Measurements from ENCODE around the gene FAS.

The FAS gene

DNA sequence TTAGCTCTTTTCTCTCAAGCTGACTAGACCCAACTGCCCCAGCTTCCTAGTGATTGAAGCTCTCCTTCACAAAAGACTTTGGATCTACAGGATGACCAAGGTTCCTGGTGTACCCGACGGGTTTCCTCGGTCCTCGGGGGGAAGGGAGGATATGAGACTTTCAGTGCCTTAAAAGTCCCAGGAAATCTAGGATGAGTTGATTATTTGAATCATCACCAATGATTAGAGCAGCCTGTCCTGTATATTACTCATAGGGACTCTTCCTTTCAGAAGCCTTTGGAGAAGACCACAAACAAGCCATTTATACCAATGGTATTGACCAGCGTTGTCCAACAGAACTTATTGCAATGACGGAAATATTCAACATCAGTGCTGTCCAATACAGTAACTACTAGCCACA, 31.9 kb upstream of the FAS start (continued):
- TF ChIP-seq, protein P1, sequence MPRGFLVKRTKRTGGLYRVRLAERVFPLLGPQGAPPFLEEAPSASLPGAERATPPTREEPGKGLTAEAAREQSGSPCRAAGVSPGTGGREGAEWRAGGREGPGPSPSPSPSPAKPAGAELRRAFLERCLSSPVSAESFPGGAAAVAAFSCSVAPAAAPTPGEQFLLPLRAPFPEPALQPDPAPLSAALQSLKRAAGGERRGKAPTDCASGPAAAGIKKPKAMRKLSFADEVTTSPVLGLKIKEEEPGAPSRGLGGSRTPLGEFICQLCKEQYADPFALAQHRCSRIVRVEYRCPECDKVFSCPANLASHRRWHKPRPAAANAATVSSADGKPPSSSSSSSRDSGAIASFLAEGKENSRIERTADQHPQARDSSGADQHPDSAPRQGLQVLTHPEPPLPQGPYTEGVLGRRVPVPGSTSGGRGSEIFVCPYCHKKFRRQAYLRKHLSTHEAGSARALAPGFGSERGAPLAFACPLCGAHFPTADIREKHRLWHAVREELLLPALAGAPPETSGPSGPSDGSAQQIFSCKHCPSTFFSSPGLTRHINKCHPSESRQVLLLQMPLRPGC (tag by site-specific recombination; IDR thresholded peaks at IDR 0.05): no peak

GRCh38 chr10:88960802-88961201, 29.8 kb upstream of the FAS start:
- ChIA-PET CTCF (interaction anchor here (0.6 kb wide), 1 partner anchor 533 kb away, joined by 3 read pairs; no protein-coding TSS in a partner anchor), POLR2A (no interaction called here)
- TF ChIP-seq TRIM28 (IDR thresholded peaks at IDR 0.05; ENCODE audit: borderline replicate concordance, low read length) (no peak), ZNF423 (tag by site-specific recombination; IDR thresholded peaks at IDR 0.05) (no peak), ZNF670 (tag by site-specific recombination; IDR thresholded peaks at IDR 0.05; ENCODE audit: low read depth) (no peak), ZNF174 (tag by site-specific recombination; IDR thresholded peaks at IDR 0.05) (no peak), ZNF274 (IDR thresholded peaks at IDR 0.05; ENCODE audit: low read length) (no peak), ZNF274 (tag by site-specific recombination; IDR thresholded peaks at IDR 0.05; ENCODE audit: borderline replicate concordance) (no peak), ZFP37 (tag by site-specific recombination; IDR thresholded peaks at IDR 0.05) (no peak), KLF9 (tag by site-specific recombination; IDR thresholded peaks at IDR 0.05; ENCODE audit: low read depth) (no peak), ZNF707 (tag by site-specific recombination; IDR thresholded peaks at IDR 0.05) (no peak), ZNF791 (tag by site-specific recombination; IDR thresholded peaks at IDR 0.05) (no peak), PRDM1 (tag by site-specific recombination; IDR thresholded peaks at IDR 0.05) (no peak), ZNF701 (tag by site-specific recombination; IDR thresholded peaks at IDR 0.05) (no peak), YY1 (tag by site-specific recombination; IDR thresholded peaks at IDR 0.05) (no peak), GLIS1 (tag by site-specific recombination; IDR thresholded peaks at IDR 0.05) (no peak), HOXD13 (CRISPR knock-in tag; IDR thresholded peaks at IDR 0.05; ENCODE audit: borderline replicate concordance) (no peak), ZNF146 (tag by site-specific recombination; IDR thresholded peaks at IDR 0.05) (no peak), ZNF416 (tag by site-specific recombination; IDR thresholded peaks at IDR 0.05) (no peak), ZNF157 (tag by site-specific recombination; IDR thresholded peaks at IDR 0.05) (no peak), PATZ1 (tag by site-specific recombination; IDR thresholded peaks at IDR 0.05) (no peak)
- TF ChIP-seq, protein P2, sequence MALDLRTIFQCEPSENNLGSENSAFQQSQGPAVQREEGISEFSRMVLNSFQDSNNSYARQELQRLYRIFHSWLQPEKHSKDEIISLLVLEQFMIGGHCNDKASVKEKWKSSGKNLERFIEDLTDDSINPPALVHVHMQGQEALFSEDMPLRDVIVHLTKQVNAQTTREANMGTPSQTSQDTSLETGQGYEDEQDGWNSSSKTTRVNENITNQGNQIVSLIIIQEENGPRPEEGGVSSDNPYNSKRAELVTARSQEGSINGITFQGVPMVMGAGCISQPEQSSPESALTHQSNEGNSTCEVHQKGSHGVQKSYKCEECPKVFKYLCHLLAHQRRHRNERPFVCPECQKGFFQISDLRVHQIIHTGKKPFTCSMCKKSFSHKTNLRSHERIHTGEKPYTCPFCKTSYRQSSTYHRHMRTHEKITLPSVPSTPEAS (tag by site-specific recombination; IDR thresholded peaks at IDR 0.05): no peak
- Histone ChIP-seq H3K36me3 (ENCODE audit: control insufficient read depth in 2 of 2, insufficient read depth in 1 of 2, low read length in 2 of 2) (no peaks in the 10 kb centered on the region), H3K4me1 (ENCODE audit: control insufficient read depth, insufficient read depth, low read length) (peaks cover 3% of the 10 kb centered on the region; the same call in 1 of the 2 replicates), H3K9me3 (ENCODE audit: control insufficient read depth, insufficient read depth, low read depth, low read length) (no peaks in the 10 kb centered on the region), H3K27ac (ENCODE audit: extremely low read depth, low read depth, low read length) (no peak overlapping the region), H3K4me3 (ENCODE audit: low read depth, low read length) (no peak overlapping the region)

GRCh38 chr10:88961266-88961665, 29.3 kb upstream of the FAS start:
- no peaks in the 10 kb centered on the region for H3K36me3 ChIP-seq (ENCODE audit: control insufficient read depth in 2 of 2, insufficient read depth in 1 of 2, low read length in 2 of 2)
- no peak overlapping the region for H3K4me3 ChIP-seq (ENCODE audit: low read depth, low read length)
- TF ChIP-seq ZBTB21 (tag by site-specific recombination; IDR thresholded peaks at IDR 0.05) (no peak), ZNF350 (tag by site-specific recombination; IDR thresholded peaks at IDR 0.05) (no peak), MZF1 (tag by site-specific recombination; IDR thresholded peaks at IDR 0.05; ENCODE audit: borderline replicate concordance) (no peak), ZNF266 (tag by site-specific recombination; IDR thresholded peaks at IDR 0.05; ENCODE audit: low read depth) (no peak), ZNF324 (tag by site-specific recombination; IDR thresholded peaks at IDR 0.05) (no peak), ZNF623 (tag by site-specific recombination; IDR thresholded peaks at IDR 0.05) (no peak), SALL2 (tag by site-specific recombination; IDR thresholded peaks at IDR 0.05; ENCODE audit: borderline replicate concordance) (no peak), ZNF561 (tag by site-specific recombination; IDR thresholded peaks at IDR 0.05; ENCODE audit: borderline replicate concordance) (no peak), HOXD13 (CRISPR knock-in tag; IDR thresholded peaks at IDR 0.05; ENCODE audit: borderline replicate concordance) (no peak), ZNF157 (tag by site-specific recombination; IDR thresholded peaks at IDR 0.05) (no peak), SP7 (tag by site-specific recombination; IDR thresholded peaks at IDR 0.05) (no peak), ZNF416 (tag by site-specific recombination; IDR thresholded peaks at IDR 0.05) (no peak), ZNF624 (tag by site-specific recombination; IDR thresholded peaks at IDR 0.05) (no peak), ZNF521 (tag by site-specific recombination; IDR thresholded peaks at IDR 0.05) (no peak)
- H3K9me3 ChIP-seq (ENCODE audit: control insufficient read depth, insufficient read depth, low read depth, low read length): no peaks in the 10 kb centered on the region
- peaks cover 3% of the 10 kb centered on the region; the same call in 1 of the 2 replicates for H3K4me1 ChIP-seq (ENCODE audit: control insufficient read depth, insufficient read depth, low read length)
- no peak overlapping the region for H3K27ac ChIP-seq (ENCODE audit: extremely low read depth, low read depth, low read length)
- POLR2A ChIA-PET: no interaction called here
- CTCF ChIA-PET: no interaction called here
